Measurements from ENCODE around the gene NKAPD1. TPM values are rescaled to one million over a fixed set of nuclear protein-coding genes. Genes with fewer than 3 reads are reported as not detected.
"Not testable (repeated sequence)": the region's sequence is repeated elsewhere in the genome, so short reads cannot be mapped to it uniquely, and the experiment has no call there.

The NKAPD1 gene
- total and polyA plus RNA-seq, 2 of the 4 experiments (the other 2 are of a cell fraction) = 8.4 to 17.2 TPM

- no peak for TF ChIP-seq SMC3 (IDR thresholded peaks at IDR 0.05; ENCODE audit: low read depth, low read length)
- no peak for TF ChIP-seq ELK1 (IDR thresholded peaks at IDR 0.05; ENCODE audit: borderline replicate concordance, low read depth, low read length)
Observed at GRCh38 chr11:112025707-112026106, 48.4 kb upstream of the NKAPD1 start (continued).

- dilution Hi-C loops (cut with HindIII; ENCODE audit: low sequenced_read_pairs, unreplicated experiment) = not testable (repeated sequence)
Observed at GRCh38 chr11:112026784-112027410, 47.2 kb upstream of the NKAPD1 start.

More at GRCh38 chr11:112026784-112027410, 47.2 kb upstream of the NKAPD1 start:
- Histone ChIP-seq H3K36me3 (ENCODE audit: control insufficient read depth, insufficient read depth, low read length) (peaks cover 19% of the 10 kb centered on the region), H3K79me1 (ENCODE audit: low read depth in 1 of 2, low read length in 2 of 2) (peaks cover 14 to 32% of the 10 kb centered on the region in 2 experiments)
- H3K4ac ChIP-seq (ENCODE audit: low read depth, low read length); in situ Hi-C loops (cut with MboI; ENCODE audit: low sequenced_read_pairs); H2AK5ac ChIP-seq (ENCODE audit: low read depth, low read length); H4K91ac ChIP-seq (ENCODE audit: insufficient read depth, low read depth, low read length); H3K9ac ChIP-seq (ENCODE audit: low read depth, low read length); H4K5ac ChIP-seq (ENCODE audit: low read depth, low read length); CTCF ChIA-PET; H2AK9ac ChIP-seq (replicated peaks; ENCODE audit: low read depth, low read length, poor library complexity); H3K27me3 ChIP-seq (ENCODE audit: control insufficient read depth, insufficient read depth, low read length); H2BK20ac ChIP-seq (ENCODE audit: low read depth, low read length); H2BK120ac ChIP-seq (ENCODE audit: low read depth, low read length); H3K56ac ChIP-seq (ENCODE audit: extremely low read depth, insufficient read depth, low read length); H3K27ac ChIP-seq (ENCODE audit: insufficient read depth, low read length); H2AFZ ChIP-seq (replicated peaks; ENCODE audit: low read length, poor library complexity); ATAC-seq (ENCODE audit: low read depth); H3K18ac ChIP-seq (ENCODE audit: low read depth, low read length); H3K4me3 ChIP-seq (ENCODE audit: insufficient read depth, low read depth, low read length); H3K4me1 ChIP-seq (ENCODE audit: control insufficient read depth, insufficient read depth, low read length); H3K9me3 ChIP-seq (ENCODE audit: control insufficient read depth, insufficient read depth, low read length); H3K4me2 ChIP-seq (ENCODE audit: low read depth, low read length); H2BK5ac ChIP-seq (ENCODE audit: low read depth, low read length, poor library complexity, severe bottlenecking); intact Hi-C loops (cut with micrococcal nuclease); DNase-seq; POLR2A ChIA-PET (ENCODE audit: unreplicated experiment); H3K9me1 ChIP-seq (ENCODE audit: insufficient read depth, low read length); H3K14ac ChIP-seq (replicated peaks; ENCODE audit: low read depth, low read length); BruUV-seq (replicated peaks); H2BK15ac ChIP-seq (ENCODE audit: low read depth, low read length); H3K23ac ChIP-seq (ENCODE audit: low read depth, low read length); H4K20me1 ChIP-seq (ENCODE audit: insufficient read depth, low read length); H4K8ac ChIP-seq (ENCODE audit: low read depth in 2 of 2, low read length in 2 of 2): not testable (repeated sequence)
- no CpG with 5 or more reads among the region's 49 CpGs for whole genome bisulfite sequencing, 2 experiments (ENCODE audit: extremely low coverage in 2 of 2, insufficient read length in 1 of 2)

All from IMR-90 (cell line).